ENCODE data around the gene MMRN2.

MMRN2 gene

DNA sequence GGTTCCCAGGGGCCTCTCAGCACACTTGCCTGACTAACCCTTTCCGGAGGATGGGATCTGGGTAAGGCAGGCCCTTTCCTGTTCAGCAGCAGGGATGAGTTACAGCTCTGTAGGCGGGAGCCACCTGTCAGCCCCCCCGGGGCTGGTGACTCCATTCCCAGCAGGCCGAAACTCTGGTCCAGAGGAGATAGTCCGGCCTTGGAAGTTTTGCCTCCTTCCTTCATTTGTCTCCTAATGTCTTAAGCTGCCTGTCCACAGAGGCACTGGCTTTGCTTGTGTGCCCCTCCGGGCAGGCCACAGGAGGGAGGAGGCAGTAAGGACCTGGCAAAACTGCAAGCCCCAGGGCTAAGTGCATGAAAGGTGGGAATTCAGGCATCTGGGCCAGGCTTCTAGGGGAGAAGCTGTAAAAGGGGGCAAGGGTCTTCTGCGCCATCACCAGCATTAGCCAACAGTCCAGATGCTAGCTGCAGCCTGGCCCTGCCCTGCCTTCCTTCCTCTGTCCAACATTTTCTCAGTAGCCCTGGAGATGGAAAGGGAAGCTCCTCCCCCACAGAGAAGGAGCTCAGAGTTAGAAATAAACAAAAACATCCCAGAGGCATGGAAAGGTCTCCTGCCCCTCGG is 12.1 kb upstream of the MMRN2 start:
- no peak for DNase-seq
- no peak for ATAC-seq

GRCh38 chr10:86968994-86969355 is 11.6 kb upstream of the MMRN2 start:
- DNase-seq = no peak
- ATAC-seq = no peak

- ATAC-seq = no peak
- DNase-seq = no peak
These were observed 11.0 kb upstream of the MMRN2 start, which contains the start of gene ADIRF for GRCh38 chr10:86968271-86968993. Gene ADIRF, plus strand, starts transcription at chr10:86968482. Its CDS starts 63 bp downstream, at chr10:86968545.

DNA sequence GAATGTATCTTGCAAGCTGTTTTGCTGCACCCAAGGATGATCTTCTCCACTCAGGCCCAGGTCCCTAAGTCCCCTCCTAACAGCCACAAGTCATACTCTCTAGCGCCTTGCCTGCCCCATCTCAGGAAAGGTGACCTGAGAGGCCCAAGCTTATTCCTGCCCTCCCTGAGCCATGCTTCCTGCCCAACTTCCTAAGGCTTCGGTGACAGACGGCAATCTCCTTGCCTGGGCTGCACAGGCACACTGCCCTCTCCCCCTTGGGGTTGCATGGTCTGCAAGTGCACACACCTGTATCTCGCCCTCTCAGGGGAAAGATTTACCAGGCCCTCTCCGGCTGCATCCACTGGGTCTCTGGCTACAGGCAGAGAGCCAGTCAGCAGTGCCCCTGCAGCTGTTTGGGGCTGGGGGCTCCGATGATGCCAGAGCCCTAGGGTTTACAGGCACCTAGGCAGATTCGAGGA is 10.1 kb upstream of the MMRN2 start:
- no peak for DNase-seq

GRCh38 chr10:86965986-86966654 is 8.7 kb upstream of the MMRN2 start:
- ATAC-seq (peak; percentile 21), DNase-seq (no peak)

More for the DNA sequence above, 10.1 kb upstream of the MMRN2 start:
- no peak for ATAC-seq

- ATAC-seq (no peak), DNase-seq (no peak)
These were observed 7.4 kb upstream of the MMRN2 start for GRCh38 chr10:86964847-86965190.

DNA sequence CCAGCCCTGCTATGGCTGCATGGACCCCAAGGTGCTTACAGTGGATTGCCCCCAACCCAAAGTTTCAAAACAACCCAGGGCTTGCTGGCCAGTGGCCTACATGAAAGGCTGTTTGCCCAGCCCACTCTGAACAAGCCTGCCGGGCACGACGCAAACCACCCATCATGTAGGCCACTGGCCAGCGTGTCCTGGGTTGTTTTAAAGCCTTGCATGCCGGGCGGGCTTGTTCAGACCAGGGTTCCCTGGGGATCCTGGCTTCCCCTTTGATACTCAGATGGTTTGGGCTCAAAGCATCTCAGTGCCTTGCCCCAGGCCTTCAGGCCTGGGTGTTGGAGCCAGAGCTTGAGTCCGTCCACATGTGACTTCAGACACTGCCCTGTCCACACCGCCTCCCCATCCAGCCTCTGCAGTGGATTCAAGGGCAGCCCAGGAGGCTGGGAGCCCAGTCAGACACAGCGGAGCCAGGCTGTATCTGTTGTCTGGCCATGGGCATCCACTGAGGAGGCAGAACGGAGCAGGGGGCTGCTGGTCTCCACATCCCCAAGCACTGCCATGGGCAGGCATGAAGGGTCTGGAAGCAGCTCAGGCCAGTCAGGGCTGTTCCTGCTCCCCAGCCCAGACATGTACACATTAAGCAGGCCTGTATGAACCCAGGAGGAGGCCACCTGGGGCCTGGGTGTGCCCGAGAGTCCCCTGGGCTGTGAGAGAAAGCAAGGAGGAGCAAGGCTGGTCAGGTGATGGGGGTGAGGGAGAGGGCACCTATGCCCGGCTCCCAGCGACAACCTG is 6.8 kb upstream of the MMRN2 start:
- ATAC-seq (no peak), DNase-seq (no peak)

- no peak for ATAC-seq
- no peak for DNase-seq
These were observed 6.0 kb upstream of the MMRN2 start for GRCh38 chr10:86963341-86963919.

GRCh38 chr10:86962981-86963310 is 5.5 kb upstream of the MMRN2 start:
- DNase-seq (no peak), ATAC-seq (no peak)

DNA sequence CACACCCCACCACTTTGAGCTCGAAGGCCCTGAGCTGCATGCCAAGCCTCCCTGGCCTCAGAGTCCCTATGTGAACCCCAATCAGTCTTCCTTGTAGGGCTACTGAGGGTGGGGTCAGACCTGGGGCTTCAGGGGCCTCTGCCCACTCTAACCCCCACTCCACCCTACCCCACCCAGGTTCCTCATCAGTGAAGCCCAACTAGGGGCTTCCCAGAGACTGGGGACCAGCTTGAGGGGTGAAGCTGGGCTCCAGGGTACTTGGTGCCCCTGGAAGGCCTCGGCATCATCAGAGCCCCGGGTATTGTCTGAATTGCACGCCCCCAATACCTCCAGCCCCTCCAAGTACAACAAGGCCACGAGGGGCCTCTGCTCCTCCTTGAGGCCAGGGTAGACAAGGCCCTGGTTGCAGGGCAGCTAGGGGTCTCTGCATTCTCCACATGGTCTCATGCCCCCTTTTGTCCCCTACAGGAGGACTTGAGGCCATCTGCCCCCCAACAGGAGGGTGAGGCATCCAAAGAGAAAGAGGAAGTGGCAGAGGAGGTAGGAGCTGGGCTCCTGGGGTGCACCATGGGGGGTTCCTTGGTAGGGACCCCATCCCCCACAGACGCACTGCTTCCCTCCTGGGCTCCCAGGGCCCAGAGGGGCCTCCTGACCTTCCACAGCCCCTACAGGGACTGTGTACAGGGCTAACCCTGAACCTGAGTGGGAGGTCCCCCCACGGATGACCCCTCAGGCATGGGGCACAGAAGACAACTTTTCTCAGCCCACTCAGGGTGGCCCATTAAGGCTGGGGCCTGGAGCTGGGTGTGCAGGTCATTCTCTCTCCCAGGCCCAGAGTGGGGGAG is 4.9 kb upstream of the MMRN2 start:
- DNase-seq (no peak), ATAC-seq (no peak)

DNA sequence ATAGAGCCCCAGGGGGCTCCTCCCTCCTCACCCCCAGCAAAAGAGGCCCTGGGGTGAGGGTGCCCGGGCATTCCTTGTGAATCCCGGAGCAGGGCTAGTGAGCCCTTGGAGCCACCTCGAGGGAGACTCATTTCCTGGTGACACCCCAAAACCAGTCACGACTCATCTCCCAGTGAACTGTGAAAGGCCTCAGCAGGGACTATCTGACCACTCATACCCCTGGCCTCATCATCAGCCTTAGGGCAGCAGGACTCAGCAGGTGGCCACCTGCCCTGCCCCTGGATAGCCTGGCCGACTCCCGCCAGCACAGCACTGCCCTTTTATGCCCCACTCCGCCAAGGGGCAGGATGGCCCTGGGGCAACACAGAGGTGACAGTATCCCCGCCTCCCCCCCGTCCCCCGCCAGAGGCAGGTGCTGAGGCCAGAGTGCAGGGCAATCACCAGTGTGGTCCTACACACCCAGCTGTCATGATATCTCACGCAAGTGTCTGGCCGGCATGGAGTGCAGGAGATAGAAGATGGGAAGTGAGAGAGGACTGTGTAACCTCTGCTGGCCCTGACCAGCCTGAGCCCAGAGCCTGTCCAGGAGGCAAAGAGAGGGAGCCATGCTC is 4.2 kb upstream of the MMRN2 start:
- ATAC-seq = no peak
- DNase-seq = no peak

GRCh38 chr10:86960863-86961434 is 3.5 kb upstream of the MMRN2 start:
- DNase-seq (no peak), ATAC-seq (no peak)

GRCh38 chr10:86960003-86960862 is 2.8 kb upstream of the MMRN2 start:
- DNase-seq = peak; percentile 48

DNA sequence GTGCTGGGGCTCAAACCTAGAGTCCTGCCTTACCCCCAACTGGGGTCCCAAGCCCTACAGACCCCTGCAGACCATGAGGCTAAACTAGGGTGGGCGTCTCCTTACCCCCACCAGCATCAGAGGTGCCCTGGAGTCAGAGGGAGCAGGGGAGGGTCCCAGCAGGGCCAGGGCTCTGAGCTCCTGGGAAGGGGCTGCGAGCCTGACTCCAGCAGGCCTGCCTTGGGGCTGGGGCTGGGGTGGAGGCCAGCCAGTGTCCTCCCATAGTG is 2.3 kb upstream of the MMRN2 start:
- no peak for ATAC-seq
- no peak for DNase-seq

More at GRCh38 chr10:86960003-86960862, 2.8 kb upstream of the MMRN2 start:
- peak; percentile 56 for ATAC-seq

- DNase-seq (no peak), ATAC-seq (no peak)
These were observed 1.7 kb upstream of the MMRN2 start for GRCh38 chr10:86958901-86959736.

- DNase-seq = no peak
- ATAC-seq = no peak
These were observed 893 bp upstream of the MMRN2 start, which contains the start of gene SNCG for GRCh38 chr10:86958116-86958900. Gene SNCG, plus strand, starts transcription at chr10:86958599. Its CDS starts 99 bp downstream, at chr10:86958698.

DNA sequence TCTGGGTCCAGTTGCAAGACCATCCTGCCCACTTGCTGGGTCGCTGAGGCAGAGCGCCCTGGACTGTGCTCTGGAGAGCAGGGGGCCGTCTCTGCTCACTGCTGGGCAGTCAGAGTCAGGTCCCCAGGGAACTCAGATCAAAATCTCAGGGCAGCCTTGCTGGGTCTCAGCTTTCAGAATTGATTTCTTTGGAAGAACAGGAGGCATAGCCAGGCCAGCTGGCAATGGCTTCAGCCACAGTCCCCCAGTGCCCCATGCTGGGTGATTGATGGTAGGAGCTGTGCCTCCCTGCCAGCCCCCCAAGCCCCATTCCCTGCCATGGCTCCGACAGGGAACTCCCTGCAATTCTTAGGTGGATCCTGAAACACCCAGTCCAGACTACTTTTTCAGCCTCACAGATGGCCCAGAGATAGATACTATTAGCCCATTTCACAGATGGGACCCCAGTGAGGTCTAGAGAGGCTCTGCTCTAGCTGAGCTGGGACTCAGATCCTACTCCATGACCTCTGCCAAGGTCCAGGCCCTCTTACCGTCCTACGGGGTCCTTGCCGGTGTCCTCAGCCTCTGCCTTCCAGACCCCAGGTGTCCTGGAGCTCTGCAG is 467 bp downstream of the MMRN2 start:
- ATAC-seq (no peak), DNase-seq (no peak)
